NB4 (cell line): ENCODE data around the gene IRAG1.

Experiments
- DNase-seq: peaks from one replicate; pipeline ENCODE4 v3.0.0; 2010; ENCODE audit warnings: low read depth
- H3K4me3 ChIP-seq: one replicate; pipeline ENCODE4 v1.5.1; 2011; ENCODE audit warnings: mild to moderate bottlenecking, low read depth, low read length, moderate library complexity
- MYC ChIP-seq: IDR thresholded peaks from 2 replicates; pipeline ENCODE4 v1.6.1; 2011; ENCODE audit warnings: low read depth, low read length
- POLR2A ChIP-seq: IDR thresholded peaks from 2 replicates; pipeline ENCODE4 v1.6.1; 2011; ENCODE audit warnings: mild to moderate bottlenecking; ENCODE audit not compliant: insufficient read length; ENCODE audit errors: extremely low read depth
- TF ChIP-seq, protein P1 (sequence below): IDR thresholded peaks from 2 replicates; pipeline ENCODE4 v1.6.1; 2011; ENCODE audit warnings: low read depth, low read length
- TF ChIP-seq, protein P2 (sequence below): IDR thresholded peaks from one replicate; pipeline ENCODE4 v1.5.1; 2012; ENCODE audit warnings: low read depth, low read length

IRAG1 gene

DNA sequence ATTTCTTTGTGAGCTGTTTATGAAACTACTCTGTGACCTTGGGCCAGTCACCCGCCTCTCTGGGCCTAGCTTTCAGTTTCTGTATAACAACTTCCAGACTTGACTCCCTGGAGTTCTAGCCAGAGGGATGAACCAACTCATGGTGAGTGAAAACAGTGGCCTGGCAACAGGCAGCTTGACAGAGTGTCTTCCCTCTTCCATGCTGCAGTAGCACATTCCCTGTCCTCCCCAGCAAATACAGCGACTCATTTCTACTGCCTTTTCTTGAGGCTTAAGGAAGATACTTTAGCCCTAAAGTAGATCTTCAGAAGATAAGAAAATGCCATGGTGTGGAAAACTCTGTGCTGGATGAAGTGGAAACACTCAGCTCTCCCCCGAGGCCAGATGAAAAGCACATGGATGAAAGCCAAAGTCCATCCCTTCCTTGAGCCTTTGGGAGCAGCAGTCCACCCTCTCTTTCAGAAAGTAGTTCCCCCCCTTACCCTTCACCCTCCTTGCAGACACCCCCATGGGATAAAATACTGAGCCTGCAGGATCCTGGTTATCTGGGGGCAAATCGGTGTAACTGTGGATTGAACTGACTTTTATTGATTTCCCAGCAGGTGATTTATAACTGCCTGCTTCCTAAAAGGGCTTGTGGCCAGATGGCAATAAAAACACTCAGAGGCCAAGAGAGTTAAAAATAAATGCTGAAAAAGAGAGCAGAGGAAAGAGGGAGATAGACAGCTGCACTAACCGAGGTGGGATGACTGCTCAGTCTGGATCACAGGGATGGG is 24.1 kb downstream of the IRAG1 start:
- H3K4me3 ChIP-seq, result no peak overlapping the region
- DNase-seq, result no peak

DNA sequence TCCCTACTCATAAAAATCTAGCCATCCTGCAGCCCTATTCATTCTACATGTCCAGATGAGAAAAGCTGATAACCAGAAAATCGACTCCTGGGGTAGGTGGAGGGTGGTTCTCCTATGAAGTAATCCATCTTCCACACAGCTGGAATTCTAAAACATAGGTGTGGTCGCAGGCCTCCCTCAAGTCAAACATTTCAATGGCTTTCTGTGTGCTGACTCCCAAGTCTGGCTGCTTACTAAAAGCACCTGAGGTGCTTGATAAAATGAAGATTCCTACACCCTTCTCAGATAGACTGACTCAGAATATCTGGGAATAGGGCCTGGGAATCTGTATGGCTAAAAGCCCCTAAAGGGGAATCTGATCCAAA is 26.1 kb downstream of the IRAG1 start:
- no peak for DNase-seq
- H3K4me3 ChIP-seq, result no peak overlapping the region
- TF ChIP-seq, protein P1, sequence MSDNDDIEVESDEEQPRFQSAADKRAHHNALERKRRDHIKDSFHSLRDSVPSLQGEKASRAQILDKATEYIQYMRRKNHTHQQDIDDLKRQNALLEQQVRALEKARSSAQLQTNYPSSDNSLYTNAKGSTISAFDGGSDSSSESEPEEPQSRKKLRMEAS, result no peak
- no peak for TF ChIP-seq POLR2A
- TF ChIP-seq, protein P2, sequence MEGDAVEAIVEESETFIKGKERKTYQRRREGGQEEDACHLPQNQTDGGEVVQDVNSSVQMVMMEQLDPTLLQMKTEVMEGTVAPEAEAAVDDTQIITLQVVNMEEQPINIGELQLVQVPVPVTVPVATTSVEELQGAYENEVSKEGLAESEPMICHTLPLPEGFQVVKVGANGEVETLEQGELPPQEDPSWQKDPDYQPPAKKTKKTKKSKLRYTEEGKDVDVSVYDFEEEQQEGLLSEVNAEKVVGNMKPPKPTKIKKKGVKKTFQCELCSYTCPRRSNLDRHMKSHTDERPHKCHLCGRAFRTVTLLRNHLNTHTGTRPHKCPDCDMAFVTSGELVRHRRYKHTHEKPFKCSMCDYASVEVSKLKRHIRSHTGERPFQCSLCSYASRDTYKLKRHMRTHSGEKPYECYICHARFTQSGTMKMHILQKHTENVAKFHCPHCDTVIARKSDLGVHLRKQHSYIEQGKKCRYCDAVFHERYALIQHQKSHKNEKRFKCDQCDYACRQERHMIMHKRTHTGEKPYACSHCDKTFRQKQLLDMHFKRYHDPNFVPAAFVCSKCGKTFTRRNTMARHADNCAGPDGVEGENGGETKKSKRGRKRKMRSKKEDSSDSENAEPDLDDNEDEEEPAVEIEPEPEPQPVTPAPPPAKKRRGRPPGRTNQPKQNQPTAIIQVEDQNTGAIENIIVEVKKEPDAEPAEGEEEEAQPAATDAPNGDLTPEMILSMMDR, result no peak
- no peak for TF ChIP-seq MYC

More for the DNA sequence above, 24.1 kb downstream of the IRAG1 start:
- TF ChIP-seq, protein P2, result no peak
- TF ChIP-seq, protein P1, result no peak
- TF ChIP-seq MYC (no peak), POLR2A (no peak)

DNA sequence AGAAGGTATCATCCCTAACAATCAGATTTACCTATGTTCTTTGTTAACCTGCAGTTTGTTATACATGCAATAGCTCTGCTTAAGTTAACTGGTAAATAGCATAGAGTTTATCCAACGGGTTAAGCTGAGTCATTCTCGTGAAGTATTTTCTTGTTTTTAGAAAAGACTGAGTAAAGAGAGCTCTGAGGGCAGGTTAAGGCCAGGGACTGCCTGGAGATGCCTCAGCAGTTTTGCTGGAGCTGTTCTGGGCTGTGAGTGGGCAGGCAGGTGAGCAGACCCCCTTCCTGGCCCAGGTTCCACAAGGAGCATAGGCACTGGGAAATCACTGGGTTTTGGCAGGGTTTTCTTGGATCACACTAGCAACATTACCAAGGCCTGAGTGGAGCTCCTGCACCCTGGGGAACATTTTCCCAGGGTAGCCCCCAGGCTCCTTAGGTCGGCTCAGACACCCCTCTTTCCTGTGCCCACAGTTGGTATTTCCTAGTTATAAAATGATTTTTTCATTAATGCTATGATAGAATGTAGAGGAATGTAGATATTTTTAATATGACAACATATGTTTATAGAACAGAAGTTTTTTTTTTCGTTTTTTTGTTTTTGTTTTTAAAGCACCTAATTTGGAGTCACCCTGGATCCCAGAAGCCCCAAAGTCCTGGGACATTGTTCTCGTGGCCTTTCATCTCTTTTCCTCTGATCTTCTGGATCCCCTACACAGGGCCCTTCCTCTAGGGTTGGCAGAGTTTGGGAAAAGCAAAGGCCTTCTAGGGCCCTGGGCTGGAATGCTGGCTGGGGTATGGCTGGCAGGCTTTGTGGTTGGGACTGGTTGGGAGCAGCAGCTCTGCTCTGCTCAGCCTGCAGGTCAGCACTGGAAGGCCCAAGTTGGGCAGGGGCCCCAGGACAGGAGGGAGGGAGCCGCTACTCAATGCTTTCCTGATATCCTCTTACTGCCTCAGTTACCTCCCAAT is 26.7 kb downstream of the IRAG1 start:
- no peak for DNase-seq
- no peak overlapping the region for H3K4me3 ChIP-seq
- no peak for TF ChIP-seq MYC
- TF ChIP-seq POLR2A, result no peak
- TF ChIP-seq, protein P1, result no peak
- TF ChIP-seq, protein P2, result no peak

DNA sequence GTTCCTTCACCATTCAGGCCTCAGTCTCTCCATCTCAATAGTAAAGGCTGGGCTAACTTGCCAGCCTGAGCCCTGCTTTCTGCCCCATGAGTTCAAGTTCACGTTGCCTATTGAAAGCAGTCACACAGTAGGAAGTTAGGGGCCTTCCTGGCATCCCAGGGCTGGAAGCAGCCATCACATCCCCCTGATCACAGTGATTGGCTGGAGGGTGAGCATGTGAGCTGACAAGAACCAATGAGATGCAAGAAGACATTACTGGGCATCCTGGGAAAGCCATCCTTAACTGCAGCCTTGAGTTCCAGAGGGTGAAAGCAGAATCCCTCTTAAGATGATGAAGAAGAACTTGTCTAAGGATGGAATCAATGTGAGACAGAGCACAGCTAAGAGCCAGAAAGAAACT is 29.1 kb downstream of the IRAG1 start:
- TF ChIP-seq MYC (no peak), POLR2A (no peak)
- TF ChIP-seq, protein P1, result no peak
- TF ChIP-seq, protein P2, result no peak
- no peak for DNase-seq
- H3K4me3 ChIP-seq, result no peak overlapping the region

DNA sequence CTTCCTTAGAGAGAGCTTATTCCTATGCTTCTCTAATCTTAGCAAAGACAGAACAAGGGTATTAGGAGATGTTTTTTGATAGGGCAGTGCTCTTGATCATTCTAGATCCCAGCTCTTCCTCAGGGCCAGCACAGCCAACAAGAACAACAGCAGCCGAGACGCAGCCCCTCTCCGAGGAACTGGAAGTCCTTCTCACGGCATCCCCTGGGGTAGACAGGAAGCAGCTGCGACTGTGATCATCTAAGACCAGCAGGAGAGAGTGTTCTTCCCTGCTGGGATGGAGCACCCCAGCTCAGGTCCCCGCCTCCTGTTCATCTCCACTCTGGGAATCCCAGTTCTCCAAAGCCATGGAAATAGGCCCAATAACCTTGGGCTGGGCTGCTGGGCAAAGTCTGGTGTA is 29.6 kb downstream of the IRAG1 start:
- TF ChIP-seq POLR2A (no peak), MYC (no peak)
- TF ChIP-seq, protein P1, result no peak
- TF ChIP-seq, protein P2, result no peak
- H3K4me3 ChIP-seq, result no peak overlapping the region
- no peak for DNase-seq
